Measurements from ENCODE around the gene UBE4B. TPM values are rescaled to one million over a fixed set of nuclear protein-coding genes. Genes with fewer than 3 reads are reported as not detected.

UBE4B gene
- total and polyA plus RNA-seq, 2 experiments from 2014 or later = 28.4 to 115 TPM

DNA sequence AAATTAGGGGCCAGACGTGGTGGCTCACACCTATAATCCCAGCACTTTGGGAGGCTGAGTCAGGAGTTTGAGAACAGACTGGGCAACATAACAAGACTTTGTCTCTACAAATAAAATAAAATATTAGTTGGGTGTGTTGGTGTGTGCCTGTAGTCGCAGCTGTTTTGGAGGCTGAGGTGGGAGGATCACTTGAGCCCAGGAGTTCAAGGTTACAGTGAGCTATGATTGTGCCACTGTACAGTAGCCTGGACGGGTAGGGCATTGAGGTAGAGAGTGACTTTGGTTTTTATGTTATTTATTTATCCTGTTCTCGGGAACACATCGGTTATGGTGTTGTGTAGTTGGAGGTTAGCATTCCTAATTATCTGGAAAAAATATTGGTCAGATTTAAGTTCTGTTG lies 197.1 kb downstream of the UBE4B start:
- peaks cover 55% of the 10 kb centered on the region for H4K20me1 ChIP-seq (replicated peaks; ENCODE audit: insufficient read depth)
- no peak overlapping the region for H3K4me3 ChIP-seq
- Mint-ChIP-seq H3K36me3 (ENCODE audit: low read depth) (peaks cover 6% of the 10 kb centered on the region), H3K9me3 (peaks cover 7% of the 10 kb centered on the region; the same call in 2 of the 3 replicates), H3K4me1 (no peaks in the 10 kb centered on the region), H3K4me3 (no peak overlapping the region), H3K27ac (no peak overlapping the region), H3K27me3 (ENCODE audit: insufficient read depth, low read depth, poor library complexity) (peaks cover 3% of the 10 kb centered on the region)
- TF ChIP-seq JUNB (IDR thresholded peaks at IDR 0.05; ENCODE audit: unreplicated experiment) (no peak), NANOG (IDR thresholded peaks at IDR 0.05; ENCODE audit: borderline replicate concordance) (no peak), EZH2phosphoT487 (IDR thresholded peaks at IDR 0.05; ENCODE audit: unreplicated experiment) (no peak), STAT1 (IDR thresholded peaks at IDR 0.05; ENCODE audit: unreplicated experiment) (no peak), POLR2AphosphoS5 (IDR thresholded peaks at IDR 0.05; ENCODE audit: low read depth) (no peak), ZNF114 (CRISPR knock-in tag; IDR thresholded peaks at IDR 0.05) (no peak), EZH2 (IDR thresholded peaks at IDR 0.05; ENCODE audit: low read depth, unreplicated experiment) (no peak), CREB1 (CRISPR knock-in tag; IDR thresholded peaks at IDR 0.05; ENCODE audit: low read depth) (no peak), ZNF331 (CRISPR knock-in tag; IDR thresholded peaks at IDR 0.05; ENCODE audit: low read depth) (no peak)
- TF ChIP-seq, protein P1, sequence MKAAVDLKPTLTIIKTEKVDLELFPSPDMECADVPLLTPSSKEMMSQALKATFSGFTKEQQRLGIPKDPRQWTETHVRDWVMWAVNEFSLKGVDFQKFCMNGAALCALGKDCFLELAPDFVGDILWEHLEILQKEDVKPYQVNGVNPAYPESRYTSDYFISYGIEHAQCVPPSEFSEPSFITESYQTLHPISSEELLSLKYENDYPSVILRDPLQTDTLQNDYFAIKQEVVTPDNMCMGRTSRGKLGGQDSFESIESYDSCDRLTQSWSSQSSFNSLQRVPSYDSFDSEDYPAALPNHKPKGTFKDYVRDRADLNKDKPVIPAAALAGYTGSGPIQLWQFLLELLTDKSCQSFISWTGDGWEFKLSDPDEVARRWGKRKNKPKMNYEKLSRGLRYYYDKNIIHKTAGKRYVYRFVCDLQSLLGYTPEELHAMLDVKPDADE (IDR thresholded peaks at IDR 0.05) = no peak
- TF ChIP-seq, protein P2, sequence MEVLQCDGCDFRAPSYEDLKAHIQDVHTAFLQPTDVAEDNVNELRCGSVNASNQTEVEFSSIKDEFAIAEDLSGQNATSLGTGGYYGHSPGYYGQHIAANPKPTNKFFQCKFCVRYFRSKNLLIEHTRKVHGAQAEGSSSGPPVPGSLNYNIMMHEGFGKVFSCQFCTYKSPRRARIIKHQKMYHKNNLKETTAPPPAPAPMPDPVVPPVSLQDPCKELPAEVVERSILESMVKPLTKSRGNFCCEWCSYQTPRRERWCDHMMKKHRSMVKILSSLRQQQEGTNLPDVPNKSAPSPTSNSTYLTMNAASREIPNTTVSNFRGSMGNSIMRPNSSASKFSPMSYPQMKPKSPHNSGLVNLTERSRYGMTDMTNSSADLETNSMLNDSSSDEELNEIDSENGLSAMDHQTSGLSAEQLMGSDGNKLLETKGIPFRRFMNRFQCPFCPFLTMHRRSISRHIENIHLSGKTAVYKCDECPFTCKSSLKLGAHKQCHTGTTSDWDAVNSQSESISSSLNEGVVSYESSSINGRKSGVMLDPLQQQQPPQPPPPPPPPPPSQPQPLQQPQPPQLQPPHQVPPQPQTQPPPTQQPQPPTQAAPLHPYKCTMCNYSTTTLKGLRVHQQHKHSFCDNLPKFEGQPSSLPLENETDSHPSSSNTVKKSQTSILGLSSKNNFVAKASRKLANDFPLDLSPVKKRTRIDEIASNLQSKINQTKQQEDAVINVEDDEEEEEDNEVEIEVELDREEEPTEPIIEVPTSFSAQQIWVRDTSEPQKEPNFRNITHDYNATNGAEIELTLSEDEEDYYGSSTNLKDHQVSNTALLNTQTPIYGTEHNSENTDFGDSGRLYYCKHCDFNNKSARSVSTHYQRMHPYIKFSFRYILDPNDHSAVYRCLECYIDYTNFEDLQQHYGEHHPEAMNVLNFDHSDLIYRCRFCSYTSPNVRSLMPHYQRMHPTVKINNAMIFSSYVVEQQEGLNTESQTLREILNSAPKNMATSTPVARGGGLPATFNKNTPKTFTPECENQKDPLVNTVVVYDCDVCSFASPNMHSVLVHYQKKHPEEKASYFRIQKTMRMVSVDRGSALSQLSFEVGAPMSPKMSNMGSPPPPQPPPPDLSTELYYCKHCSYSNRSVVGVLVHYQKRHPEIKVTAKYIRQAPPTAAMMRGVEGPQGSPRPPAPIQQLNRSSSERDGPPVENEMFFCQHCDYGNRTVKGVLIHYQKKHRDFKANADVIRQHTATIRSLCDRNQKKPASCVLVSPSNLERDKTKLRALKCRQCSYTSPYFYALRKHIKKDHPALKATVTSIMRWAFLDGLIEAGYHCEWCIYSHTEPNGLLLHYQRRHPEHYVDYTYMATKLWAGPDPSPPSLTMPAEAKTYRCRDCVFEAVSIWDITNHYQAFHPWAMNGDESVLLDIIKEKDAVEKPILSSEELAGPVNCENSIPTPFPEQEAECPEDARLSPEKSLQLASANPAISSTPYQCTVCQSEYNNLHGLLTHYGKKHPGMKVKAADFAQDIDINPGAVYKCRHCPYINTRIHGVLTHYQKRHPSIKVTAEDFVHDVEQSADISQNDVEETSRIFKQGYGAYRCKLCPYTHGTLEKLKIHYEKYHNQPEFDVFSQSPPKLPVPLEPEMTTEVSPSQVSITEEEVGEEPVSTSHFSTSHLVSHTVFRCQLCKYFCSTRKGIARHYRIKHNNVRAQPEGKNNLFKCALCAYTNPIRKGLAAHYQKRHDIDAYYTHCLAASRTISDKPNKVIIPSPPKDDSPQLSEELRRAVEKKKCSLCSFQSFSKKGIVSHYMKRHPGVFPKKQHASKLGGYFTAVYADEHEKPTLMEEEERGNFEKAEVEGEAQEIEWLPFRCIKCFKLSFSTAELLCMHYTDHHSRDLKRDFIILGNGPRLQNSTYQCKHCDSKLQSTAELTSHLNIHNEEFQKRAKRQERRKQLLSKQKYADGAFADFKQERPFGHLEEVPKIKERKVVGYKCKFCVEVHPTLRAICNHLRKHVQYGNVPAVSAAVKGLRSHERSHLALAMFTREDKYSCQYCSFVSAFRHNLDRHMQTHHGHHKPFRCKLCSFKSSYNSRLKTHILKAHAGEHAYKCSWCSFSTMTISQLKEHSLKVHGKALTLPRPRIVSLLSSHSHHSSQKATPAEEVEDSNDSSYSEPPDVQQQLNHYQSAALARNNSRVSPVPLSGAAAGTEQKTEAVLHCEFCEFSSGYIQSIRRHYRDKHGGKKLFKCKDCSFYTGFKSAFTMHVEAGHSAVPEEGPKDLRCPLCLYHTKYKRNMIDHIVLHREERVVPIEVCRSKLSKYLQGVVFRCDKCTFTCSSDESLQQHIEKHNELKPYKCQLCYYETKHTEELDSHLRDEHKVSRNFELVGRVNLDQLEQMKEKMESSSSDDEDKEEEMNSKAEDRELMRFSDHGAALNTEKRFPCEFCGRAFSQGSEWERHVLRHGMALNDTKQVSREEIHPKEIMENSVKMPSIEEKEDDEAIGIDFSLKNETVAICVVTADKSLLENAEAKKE (CRISPR knock-in tag; IDR thresholded peaks at IDR 0.05) = no peak
- TF ChIP-seq, protein P3, sequence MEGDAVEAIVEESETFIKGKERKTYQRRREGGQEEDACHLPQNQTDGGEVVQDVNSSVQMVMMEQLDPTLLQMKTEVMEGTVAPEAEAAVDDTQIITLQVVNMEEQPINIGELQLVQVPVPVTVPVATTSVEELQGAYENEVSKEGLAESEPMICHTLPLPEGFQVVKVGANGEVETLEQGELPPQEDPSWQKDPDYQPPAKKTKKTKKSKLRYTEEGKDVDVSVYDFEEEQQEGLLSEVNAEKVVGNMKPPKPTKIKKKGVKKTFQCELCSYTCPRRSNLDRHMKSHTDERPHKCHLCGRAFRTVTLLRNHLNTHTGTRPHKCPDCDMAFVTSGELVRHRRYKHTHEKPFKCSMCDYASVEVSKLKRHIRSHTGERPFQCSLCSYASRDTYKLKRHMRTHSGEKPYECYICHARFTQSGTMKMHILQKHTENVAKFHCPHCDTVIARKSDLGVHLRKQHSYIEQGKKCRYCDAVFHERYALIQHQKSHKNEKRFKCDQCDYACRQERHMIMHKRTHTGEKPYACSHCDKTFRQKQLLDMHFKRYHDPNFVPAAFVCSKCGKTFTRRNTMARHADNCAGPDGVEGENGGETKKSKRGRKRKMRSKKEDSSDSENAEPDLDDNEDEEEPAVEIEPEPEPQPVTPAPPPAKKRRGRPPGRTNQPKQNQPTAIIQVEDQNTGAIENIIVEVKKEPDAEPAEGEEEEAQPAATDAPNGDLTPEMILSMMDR (conservative IDR thresholded peaks at IDR 0.05; ENCODE audit: low read depth in 2 of 2) = no peak
- TF ChIP-seq, protein P4, sequence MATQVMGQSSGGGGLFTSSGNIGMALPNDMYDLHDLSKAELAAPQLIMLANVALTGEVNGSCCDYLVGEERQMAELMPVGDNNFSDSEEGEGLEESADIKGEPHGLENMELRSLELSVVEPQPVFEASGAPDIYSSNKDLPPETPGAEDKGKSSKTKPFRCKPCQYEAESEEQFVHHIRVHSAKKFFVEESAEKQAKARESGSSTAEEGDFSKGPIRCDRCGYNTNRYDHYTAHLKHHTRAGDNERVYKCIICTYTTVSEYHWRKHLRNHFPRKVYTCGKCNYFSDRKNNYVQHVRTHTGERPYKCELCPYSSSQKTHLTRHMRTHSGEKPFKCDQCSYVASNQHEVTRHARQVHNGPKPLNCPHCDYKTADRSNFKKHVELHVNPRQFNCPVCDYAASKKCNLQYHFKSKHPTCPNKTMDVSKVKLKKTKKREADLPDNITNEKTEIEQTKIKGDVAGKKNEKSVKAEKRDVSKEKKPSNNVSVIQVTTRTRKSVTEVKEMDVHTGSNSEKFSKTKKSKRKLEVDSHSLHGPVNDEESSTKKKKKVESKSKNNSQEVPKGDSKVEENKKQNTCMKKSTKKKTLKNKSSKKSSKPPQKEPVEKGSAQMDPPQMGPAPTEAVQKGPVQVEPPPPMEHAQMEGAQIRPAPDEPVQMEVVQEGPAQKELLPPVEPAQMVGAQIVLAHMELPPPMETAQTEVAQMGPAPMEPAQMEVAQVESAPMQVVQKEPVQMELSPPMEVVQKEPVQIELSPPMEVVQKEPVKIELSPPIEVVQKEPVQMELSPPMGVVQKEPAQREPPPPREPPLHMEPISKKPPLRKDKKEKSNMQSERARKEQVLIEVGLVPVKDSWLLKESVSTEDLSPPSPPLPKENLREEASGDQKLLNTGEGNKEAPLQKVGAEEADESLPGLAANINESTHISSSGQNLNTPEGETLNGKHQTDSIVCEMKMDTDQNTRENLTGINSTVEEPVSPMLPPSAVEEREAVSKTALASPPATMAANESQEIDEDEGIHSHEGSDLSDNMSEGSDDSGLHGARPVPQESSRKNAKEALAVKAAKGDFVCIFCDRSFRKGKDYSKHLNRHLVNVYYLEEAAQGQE (IDR thresholded peaks at IDR 0.05; ENCODE audit: unreplicated experiment) = no peak
- peaks cover 90% of the 10 kb centered on the region for H3K79me2 ChIP-seq (replicated peaks; ENCODE audit: insufficient read depth)
- H3K9me2 ChIP-seq (ENCODE audit: insufficient read depth) = no peaks in the 10 kb centered on the region
- H3K36me3 ChIP-seq (ENCODE audit: insufficient read depth) = no peaks in the 10 kb centered on the region
- H3K27ac ChIP-seq (ENCODE audit: low read depth) = no peak overlapping the region
- H2AFZ ChIP-seq = no peak overlapping the region
- H3F3A ChIP-seq (replicated peaks; ENCODE audit: low read depth) = peaks cover 4% of the 10 kb centered on the region
- H3K4me2 ChIP-seq = no peak overlapping the region
- ATAC-seq = no peak
- H3K4me1 ChIP-seq (ENCODE audit: insufficient read depth) = peaks cover 7% of the 10 kb centered on the region; the same call in 1 of the 2 replicates
- H3K27me3 ChIP-seq (ENCODE audit: insufficient read depth) = no peaks in the 10 kb centered on the region
- no peak for DNase-seq (ENCODE audit: low spot score)

Data from GM23338 (cell line).